HS-5 (cell line): ENCODE results near the gene ZNF888.
"Not testable (repeated sequence)": the region's sequence is repeated elsewhere in the genome, so short reads cannot be mapped to it uniquely, and the experiment has no call there.

ENCODE experiments used
- DNase-seq: peaks from one replicate; pipeline ENCODE4 v3.0.0-alpha.2; 2012; ENCODE audit warnings: low read depth

Gene ZNF888

GRCh38 chr19:52941523-52941922 lies 18.3 kb upstream of the ZNF888 start:
- DNase-seq, result not testable (repeated sequence)

- DNase-seq, result not testable (repeated sequence)
These were observed 17.7 kb upstream of the ZNF888 start for GRCh38 chr19:52940905-52941304.

DNA sequence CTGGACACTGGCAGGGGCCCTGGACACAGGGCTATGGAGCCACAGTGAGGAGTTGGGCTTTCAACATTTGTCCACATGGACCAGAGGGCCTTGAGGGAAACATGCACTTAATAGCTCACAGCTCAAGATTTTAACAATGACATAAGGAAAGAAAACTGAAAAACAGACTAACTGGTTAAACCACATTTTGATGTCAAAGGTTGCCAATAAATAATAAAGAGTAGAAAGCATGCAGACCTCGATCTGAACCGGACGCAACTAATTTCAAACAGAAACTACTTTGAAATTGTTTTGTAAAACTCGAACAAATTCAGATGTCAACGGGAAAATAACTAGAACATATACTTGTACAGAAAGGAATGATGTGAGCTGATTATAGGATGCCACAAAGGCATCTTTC lies 15.5 kb upstream of the ZNF888 start:
- no peak for DNase-seq

DNA sequence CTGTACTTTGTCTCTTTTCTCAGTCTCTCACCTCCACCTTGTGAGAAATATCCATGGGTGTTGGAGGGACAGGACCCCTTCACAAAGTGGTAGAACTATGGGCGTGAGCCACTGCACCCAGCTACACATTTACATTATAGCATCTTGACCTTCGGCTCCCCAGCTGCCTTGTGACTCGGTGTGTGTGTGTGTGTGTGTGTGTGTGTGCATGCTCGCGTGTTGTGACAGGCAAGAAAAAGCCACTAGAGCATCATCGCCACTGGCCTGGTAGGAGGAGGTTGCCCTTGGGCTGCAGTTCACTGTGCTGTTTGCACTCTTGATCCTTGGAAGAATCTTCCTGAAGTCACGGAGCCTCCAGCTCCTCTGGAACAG lies 13.7 kb upstream of the ZNF888 start:
- no peak for DNase-seq

DNA sequence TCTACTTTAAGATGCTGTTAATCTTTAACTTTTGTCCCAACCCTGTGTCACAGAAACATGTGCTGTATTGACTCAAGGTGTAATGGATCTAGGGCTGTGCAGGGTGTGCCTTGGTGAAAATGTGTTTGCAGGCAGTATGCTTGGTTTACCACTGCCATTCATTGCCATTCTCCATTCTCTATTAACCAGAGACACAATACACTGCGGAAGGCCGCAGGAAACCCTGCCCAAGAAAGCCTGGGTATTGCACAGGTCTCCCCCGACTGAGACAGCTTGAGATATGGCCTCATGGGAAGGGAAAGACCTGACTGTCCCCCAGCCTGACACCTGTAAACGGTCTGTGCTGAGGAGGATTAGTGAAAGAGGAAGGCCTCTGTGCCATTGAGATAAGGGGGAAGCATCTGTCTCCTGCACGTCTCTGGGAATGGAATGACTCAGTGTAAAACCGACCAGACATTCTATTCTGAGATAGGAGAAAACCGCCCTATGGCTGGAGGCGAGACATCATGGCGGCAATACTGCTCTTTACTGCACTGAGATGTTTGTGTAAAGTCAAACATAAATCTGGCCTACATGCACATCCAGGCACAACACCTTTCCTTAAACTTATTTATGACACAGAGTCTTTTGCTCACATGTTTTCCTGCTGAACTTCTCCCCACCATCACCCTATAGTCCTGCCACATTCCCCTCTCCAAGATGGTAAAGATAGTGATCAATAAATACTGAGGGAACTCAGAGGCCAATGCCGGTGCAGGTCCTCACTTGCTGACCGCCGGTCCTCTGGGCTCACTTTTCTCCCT lies 13.1 kb upstream of the ZNF888 start:
- no peak for DNase-seq

- DNase-seq, result no peak
These were observed 12.2 kb upstream of the ZNF888 start for GRCh38 chr19:52935434-52935833.

- not testable (repeated sequence) for DNase-seq
These were observed 1.4 kb upstream of the ZNF888 start for GRCh38 chr19:52924641-52925040.

GRCh38 chr19:52923778-52924593 lies 758 bp upstream of the ZNF888 start:
- no peak for DNase-seq

GRCh38 chr19:52917531-52917930 lies 5.7 kb downstream of the ZNF888 start:
- DNase-seq, result no peak

GRCh38 chr19:52910648-52911047 lies 12.6 kb downstream of the ZNF888 start:
- no peak for DNase-seq

DNA sequence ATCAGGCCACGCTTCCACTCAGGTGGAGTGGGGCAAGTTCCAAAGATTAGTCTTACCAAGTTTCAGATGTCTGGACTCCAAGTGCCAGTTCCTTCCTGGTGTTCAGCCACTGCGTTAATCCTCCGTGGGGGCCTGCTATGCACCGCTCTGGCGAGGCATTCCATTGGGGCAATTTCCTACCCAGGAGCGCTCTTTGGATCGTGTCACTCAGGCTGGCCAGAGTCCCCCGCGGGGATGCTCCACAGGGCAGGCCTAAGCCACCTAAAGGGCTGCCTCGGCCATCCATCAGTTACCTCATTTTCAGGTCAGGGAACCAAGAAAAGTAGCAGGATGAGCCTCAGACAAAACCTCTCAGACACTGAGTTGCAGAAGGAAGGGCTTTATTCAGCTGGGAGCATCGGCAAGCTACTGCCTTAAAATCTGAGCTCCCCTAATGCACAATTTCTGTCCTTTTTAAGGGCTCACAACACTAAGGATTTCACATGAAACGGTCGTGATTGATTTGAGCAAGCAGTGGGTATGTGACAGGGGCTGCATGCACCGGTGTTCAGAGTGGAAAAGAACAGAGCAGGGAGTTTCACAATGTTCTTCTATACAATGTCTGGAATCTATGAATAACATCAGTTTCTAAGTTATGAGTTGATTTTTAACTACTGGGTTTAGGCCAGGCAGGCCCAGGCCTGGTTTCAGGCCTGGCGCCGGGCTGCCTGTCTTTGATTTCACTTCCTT lies 19.0 kb downstream of the ZNF888 start:
- not testable (repeated sequence) for DNase-seq

DNA sequence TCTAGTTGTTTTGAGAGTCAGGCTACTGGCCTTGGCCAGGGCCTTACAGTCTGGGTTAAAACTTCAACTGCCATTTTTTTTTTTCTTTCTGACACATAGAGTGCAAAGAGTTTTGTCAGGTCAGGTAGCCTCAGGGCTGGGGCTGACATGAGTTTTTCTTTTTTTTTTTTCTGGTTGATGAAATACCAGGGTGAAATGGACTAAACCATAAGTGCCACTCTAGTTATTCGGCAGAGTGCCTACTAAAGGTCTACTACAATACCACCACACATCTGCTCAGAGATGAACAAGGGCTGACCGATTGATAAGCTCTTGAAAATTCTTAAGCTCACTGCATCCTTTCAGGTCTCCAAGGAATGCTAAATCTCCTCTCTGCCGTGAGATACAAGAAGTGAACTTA lies 21.4 kb downstream of the ZNF888 start:
- DNase-seq, result no peak

DNA sequence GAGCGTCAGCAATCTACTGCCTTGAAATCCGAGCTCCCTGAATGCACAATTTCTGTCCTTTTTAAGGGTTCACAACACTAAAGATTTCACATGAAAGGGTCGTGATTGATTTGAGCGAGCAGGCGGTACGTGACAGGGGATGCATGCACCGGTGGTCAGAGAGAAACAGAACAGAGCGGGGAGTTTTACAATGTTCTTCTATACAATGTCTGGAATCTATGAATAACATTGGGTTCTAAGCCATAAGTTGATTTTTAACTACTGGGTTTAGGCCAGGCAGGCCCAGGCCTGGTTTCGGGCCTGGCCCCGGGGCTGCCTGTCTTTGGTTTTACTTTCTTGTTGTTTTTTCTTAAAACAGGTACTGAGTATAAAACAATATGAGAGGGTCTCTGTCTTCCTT lies 24.6 kb downstream of the ZNF888 start:
- not testable (repeated sequence) for DNase-seq

DNA sequence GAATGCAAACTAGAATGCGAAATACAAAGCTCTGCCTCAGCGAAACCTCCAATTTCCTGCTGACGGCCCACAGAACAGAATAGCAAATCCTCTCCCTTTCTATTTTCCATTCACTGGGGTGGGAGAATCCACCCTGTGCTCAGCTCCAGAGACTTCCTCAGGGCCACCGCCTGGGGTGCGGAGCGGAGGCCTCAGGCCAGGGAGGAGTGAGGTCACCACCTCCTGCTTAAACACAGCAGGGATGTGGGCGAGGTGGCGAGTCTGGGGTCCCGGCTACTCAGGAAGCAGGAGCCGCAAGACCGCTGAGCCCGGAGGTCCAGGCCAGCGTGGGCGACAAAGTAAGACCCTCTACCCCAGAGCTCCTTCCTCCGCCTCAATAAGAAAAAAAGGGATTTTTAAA lies 25.1 kb downstream of the ZNF888 start:
- no peak for DNase-seq

DNA sequence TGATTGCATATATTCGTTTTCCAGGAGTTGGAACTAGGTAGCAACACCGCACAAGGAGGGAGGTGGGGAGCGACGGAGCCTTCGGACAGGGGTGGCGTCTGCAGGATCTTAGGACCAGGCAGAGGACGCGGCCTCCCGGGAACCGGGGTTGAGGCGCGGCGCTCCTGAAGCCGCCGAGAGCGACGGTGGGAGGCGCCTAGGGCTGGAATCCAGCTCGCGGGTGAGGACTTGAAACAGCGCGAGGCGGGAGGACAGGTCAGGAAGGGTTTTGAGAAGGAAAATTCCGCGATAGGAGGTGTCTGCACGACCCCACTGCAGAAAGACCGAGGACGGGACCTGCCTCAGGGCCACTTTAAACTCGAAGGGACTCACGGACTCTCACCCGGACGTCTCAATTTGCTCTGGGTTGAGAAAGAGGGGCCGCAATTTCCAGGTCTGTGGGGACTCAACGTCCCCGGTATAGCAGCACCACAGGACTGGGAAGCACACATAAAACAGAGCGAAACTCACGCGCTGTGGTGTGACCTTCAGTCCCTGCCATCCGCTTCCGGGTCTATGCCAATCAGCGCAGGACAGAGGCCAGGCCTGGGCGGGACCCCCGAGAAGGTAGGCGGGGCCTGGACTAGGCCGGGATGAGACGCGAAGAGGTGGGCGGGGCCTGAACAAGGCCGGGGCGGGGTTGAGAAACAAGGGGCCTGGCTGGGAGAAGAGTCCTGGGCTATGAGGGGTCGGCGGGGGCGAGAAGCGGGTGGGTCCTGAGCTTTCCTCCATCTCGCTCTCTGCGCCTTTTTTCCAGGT lies 25.9 kb downstream of the ZNF888 start, which contains the start of gene ZNF320:
Gene ZNF320 (minus strand): TSS at position 498 of the 798 bp plus-strand sequence. CDS start 7,380 bp downstream, outside the sequence.
- peak; percentile 67 for DNase-seq

DNA sequence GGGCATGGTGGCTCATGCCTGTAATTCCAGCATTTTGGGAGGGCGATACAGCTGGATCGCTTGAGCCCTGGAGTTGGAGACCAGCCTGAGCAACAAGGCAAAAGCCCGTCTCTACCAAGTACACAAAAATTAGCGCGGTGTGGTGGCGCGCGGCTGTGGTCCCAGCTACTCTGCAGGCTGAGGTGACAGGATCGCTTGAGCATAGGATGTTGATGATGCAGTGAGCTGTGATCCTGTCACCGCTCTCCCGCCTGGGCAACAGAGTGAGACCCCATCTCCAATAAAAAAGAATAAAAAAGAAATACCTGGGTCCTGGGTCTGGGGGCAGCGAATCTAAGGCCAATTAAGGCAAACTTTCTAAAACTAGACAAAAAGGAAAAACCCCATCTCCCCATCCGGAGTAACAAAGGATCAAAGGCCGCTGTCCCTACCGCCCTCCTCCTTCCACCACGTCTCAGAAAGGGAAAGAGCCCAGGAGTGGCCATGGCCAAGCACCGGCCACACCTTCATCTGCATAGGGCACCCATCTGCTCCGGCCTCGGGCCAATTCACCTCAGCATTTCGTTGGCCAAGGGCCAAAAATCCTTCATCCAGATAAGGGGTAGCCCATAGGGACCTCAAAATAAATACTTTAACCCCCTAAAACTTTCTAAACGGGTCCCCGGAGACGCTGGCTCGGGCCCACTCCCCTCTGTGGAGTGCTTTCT lies 26.6 kb downstream of the ZNF888 start:
- DNase-seq, result peak; percentile 5

- no peak for DNase-seq
These were observed 31.9 kb downstream of the ZNF888 start for GRCh38 chr19:52891336-52891735.

DNA sequence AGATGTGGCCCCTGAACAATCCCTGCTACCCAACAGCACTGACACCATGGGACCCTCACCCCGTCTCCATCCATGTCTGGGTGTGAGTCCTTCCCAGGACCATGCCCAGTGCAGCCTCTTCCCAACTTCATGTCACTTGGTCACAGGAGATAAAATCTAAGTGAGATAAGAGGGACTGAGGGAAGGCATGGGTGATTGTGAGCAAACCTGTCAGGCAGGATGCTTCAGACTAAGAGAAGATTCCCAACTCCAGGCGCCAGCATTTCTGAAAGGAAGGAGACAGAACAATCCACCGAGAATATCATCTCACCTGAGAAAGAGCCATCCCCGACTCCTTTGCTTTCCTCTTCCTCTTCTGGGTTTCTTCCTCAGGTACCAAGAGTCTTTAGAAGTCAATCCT lies 33.3 kb downstream of the ZNF888 start:
- no peak for DNase-seq

GRCh38 chr19:52889076-52889475 lies 34.2 kb downstream of the ZNF888 start:
- DNase-seq, result no peak

DNA sequence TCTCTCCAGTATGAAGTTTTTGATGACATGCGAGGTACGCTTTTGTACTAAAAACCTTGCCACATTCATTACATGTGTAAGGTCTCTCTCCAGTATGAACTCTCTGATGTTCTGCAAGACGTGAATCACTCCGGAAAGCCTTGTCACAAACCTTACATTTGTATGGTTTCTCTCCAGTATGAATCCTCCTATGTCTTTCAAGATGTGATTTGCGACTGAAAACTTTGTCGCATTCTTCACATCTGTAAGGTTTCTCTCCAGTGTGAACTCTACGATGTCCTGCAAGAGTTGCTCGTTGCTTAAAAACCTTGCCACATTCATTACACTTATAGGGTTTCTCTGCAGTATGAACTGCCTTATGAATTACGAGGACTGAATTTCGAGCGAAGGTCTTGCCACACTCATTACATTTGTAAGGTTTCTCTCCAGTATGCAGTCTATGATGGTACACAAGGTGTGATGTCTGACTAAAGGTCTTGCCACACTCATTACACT lies 42.3 kb downstream of the ZNF888 start:
- no peak for DNase-seq

- DNase-seq, result not testable (repeated sequence)
These were observed 50.2 kb downstream of the ZNF888 start for GRCh38 chr19:52872996-52873395.
